GM13977 (cell line): Measurements from ENCODE around the gene PTAR1.
"Not testable (repeated sequence)": the region's sequence is repeated elsewhere in the genome, so short reads cannot be mapped to it uniquely, and the experiment has no call there.

ENCODE experiments used
- DNase-seq: peaks from one replicate; pipeline ENCODE4 v3.0.0; 2012; ENCODE audit warnings: low spot score
- CTCF ChIP-seq: IDR thresholded peaks from 2 replicates; pipeline ENCODE4 v1.5.1; 2012; ENCODE audit warnings: mild to moderate bottlenecking, control low read depth; ENCODE audit not compliant: insufficient read depth; ENCODE audit errors: extremely low read depth, missing control alignments
- in situ Hi-C: fragments of 300-500 bp; cut with MboI; formaldehyde crosslinking; loops from one replicate; pipeline ENCODE4 v1.12.0; 2022; ENCODE audit warnings: low sequenced_read_pairs, low pct_unique_long_range_greater_than_20kb, mixed read lengths, inconsistent platforms; ENCODE audit not compliant: unreplicated experiment

Gene PTAR1

GRCh38 chr9:69768101-69768500, 8.3 kb upstream of the PTAR1 start:
- in situ Hi-C loops, result no loop called here
- TF ChIP-seq CTCF, result no peak
- DNase-seq, result no peak

GRCh38 chr9:69763862-69764261, 4.1 kb upstream of the PTAR1 start:
- in situ Hi-C loops, DNase-seq: not testable (repeated sequence)

GRCh38 chr9:69762527-69762926, 2.7 kb upstream of the PTAR1 start:
- no peak for DNase-seq
- no peak for TF ChIP-seq CTCF
- in situ Hi-C loops, result no loop called here

- no peak for TF ChIP-seq CTCF
- in situ Hi-C loops, result no loop called here
- no peak for DNase-seq
Measured at GRCh38 chr9:69760278-69760610, 433 bp upstream of the PTAR1 start.

- no peak for DNase-seq
- in situ Hi-C loops, result no loop called here
- TF ChIP-seq CTCF, result no peak
Measured at GRCh38 chr9:69759021-69759420, 790 bp downstream of the PTAR1 start.

GRCh38 chr9:69757996-69758675, 1.7 kb downstream of the PTAR1 start:
- DNase-seq, result no peak
- in situ Hi-C loops, result no loop called here
- TF ChIP-seq CTCF, result no peak

- in situ Hi-C loops, result no loop called here
- no peak for DNase-seq
Measured at GRCh38 chr9:69755205-69755604, 4.6 kb downstream of the PTAR1 start.

More at GRCh38 chr9:69755205-69755604, 4.6 kb downstream of the PTAR1 start:
- no peak for TF ChIP-seq CTCF
